ENCODE measurements around the gene PRKCSH. TPM values are rescaled to one million over a fixed set of nuclear protein-coding genes. Genes with fewer than 3 reads are reported as not detected.

The PRKCSH gene
- polyA plus RNA-seq, 3 donors = 24.9 to 172 (median 28.4) TPM

DNA sequence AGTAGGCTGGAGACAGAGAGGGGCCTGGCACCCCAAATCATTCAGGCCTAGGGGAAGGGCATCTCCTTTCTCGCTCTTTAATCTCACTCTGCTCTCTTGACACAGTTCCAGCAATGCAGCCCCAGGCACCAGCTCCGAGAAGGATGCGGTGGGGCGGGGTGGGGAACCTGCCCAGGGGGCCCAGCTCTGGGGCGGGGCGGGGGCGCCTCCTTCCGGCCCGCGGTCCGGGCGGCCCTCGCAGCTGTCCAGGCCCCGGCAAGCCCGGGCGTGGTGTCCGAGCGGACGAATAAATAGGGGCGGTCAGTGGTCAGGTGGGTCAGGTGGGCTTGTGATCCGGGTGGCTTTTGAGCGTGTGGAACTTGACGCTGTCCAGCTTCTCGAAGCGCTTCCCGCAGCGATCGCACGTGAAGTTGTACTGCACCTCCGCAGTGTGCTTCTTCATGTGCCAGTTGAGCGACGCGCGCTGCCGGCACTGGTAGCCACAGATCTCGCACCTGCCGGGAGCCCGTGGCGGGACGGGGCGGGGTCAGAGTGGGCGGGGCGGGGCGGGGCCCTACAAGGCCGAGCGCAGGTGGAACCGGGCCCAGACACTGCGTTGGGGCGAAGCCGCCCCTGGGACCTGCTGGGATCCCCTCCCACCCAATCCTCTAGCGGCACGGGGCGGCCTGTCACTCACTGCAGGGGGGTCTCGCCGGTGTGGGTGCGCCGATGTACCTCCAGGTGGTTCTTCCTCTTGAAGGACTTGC is 48.1 kb downstream of the PRKCSH start:
- no peak for DNase-seq
- Histone ChIP-seq H2AFZ (ENCODE audit: insufficient read depth, low read depth, low read length, poor library complexity, severe bottlenecking) (no peak overlapping the region), H3K4me3 (replicated peaks in 1 of 3; ENCODE audit: low read depth in 2 of 3, low read length in 3 of 3) (no peak overlapping the region), H3K9me3 (replicated peaks in 1 of 2; ENCODE audit: control insufficient read depth in 1 of 2, insufficient read depth in 1 of 2, low read length in 2 of 2) (peaks cover 7 to 21% of the 10 kb centered on the region in 2 donors), H3K79me2 (ENCODE audit: insufficient read depth, low read length) (no peaks in the 10 kb centered on the region), H3K4me1 (ENCODE audit: control insufficient read depth in 1 of 2, insufficient read depth in 2 of 2, low read length in 2 of 2) (peaks cover 31 to 44% of the 10 kb centered on the region in 2 donors), H4K20me1 (ENCODE audit: insufficient read depth, low read length) (no peaks in the 10 kb centered on the region), H3K4me2 (replicated peaks; ENCODE audit: extremely low read depth, low read length, poor library complexity, severe bottlenecking) (no peak overlapping the region), H3K9ac (ENCODE audit: insufficient read depth, low read length, poor library complexity, severe bottlenecking) (no peak overlapping the region), H3K27ac (ENCODE audit: low read depth in 1 of 2, low read length in 2 of 2) (no peak overlapping the region), H3K27me3 (ENCODE audit: control insufficient read depth in 2 of 2, insufficient read depth in 2 of 2, low read length in 2 of 2) (peaks cover 17 to 34% of the 10 kb centered on the region in 2 donors), H3K36me3 (replicated peaks in 1 of 2; ENCODE audit: control insufficient read depth in 1 of 2, insufficient read depth in 2 of 2, low read length in 2 of 2) (no peaks in the 10 kb centered on the region)
- no peak overlapping the region for H3K4me3 Mint-ChIP-seq
- intact Hi-C loops (cut with micrococcal nuclease) = loop anchor here in 1 of 2 donors (5.0 kb wide), 1 partner anchor 191 kb away; no protein-coding TSS in a partner anchor
- H3K27me3 Mint-ChIP-seq (ENCODE audit: low read depth in 3 of 3) = peaks cover 26 to 43% (median 34%) of the 10 kb centered on the region in 3 donors
- peaks cover 20% of the 10 kb centered on the region for H3K4me1 Mint-ChIP-seq
- 93% methylated on average over 37 of the region's 57 CpGs for WGBS (ENCODE audit: insufficient coverage)
- H3K36me3 Mint-ChIP-seq = peaks cover 11 to 18% of the 10 kb centered on the region in 2 donors
- peaks cover 5 to 20% (median 11%) of the 10 kb centered on the region in 7 donors for H3K9me3 Mint-ChIP-seq
- TF ChIP-seq, protein P1, sequence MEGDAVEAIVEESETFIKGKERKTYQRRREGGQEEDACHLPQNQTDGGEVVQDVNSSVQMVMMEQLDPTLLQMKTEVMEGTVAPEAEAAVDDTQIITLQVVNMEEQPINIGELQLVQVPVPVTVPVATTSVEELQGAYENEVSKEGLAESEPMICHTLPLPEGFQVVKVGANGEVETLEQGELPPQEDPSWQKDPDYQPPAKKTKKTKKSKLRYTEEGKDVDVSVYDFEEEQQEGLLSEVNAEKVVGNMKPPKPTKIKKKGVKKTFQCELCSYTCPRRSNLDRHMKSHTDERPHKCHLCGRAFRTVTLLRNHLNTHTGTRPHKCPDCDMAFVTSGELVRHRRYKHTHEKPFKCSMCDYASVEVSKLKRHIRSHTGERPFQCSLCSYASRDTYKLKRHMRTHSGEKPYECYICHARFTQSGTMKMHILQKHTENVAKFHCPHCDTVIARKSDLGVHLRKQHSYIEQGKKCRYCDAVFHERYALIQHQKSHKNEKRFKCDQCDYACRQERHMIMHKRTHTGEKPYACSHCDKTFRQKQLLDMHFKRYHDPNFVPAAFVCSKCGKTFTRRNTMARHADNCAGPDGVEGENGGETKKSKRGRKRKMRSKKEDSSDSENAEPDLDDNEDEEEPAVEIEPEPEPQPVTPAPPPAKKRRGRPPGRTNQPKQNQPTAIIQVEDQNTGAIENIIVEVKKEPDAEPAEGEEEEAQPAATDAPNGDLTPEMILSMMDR (IDR thresholded peaks at IDR 0.05) = no peak
- no peak overlapping the region for H3K27ac Mint-ChIP-seq

DNA sequence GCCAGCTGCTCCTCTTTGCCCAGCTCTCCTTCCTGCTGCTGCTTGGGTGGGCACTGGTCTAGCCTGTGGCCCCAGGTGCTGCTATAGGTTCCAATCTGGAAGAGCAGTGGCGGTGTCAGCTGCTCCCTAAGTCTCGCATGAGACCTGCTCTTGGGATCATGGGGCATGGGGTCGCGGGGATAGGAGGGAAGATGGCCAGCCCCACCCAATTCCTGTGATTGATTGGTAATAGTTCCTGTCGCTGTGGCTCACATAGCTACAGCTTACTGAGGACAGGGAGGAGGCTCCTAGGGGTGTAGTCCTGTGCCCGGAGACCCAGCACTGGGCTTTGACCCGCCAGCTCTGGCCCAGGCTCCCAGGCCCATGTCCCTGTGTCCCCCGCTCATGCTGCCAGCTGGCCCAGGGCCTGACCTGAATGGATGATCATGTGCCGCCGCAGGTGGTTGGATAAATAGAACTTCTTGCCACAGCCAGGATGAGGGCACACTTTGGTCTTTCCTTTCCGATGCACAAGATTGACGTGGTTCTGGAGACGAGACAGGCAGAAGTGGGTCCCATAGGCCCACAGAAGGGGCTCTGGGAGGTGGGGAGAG is 49.9 kb downstream of the PRKCSH start:
- no peak overlapping the region for H3K4me2 ChIP-seq (replicated peaks; ENCODE audit: extremely low read depth, low read length, poor library complexity, severe bottlenecking)
- 93% methylated on average over 13 of the region's 13 CpGs for WGBS (ENCODE audit: insufficient coverage)
- Mint-ChIP-seq H3K27me3 (ENCODE audit: low read depth in 3 of 3) (peaks cover 18 to 28% (median 23%) of the 10 kb centered on the region in 3 donors), H3K4me3 (no peak overlapping the region), H3K4me1 (peaks cover 12% of the 10 kb centered on the region), H3K27ac (peak overlapping the region in 1 of 7 donors; percentile 30), H3K36me3 (peaks cover 19 to 28% of the 10 kb centered on the region in 2 donors), H3K9me3 (peaks cover 2 to 16% (median 9%) of the 10 kb centered on the region in 7 donors)
- intact Hi-C loops (cut with micrococcal nuclease) = no loop called here
- peaks cover 0 to 8% of the 10 kb centered on the region in 2 donors for H3K36me3 ChIP-seq (replicated peaks in 1 of 2; ENCODE audit: control insufficient read depth in 1 of 2, insufficient read depth in 2 of 2, low read length in 2 of 2)
- DNase-seq = no peak
- no peaks in the 10 kb centered on the region for H4K20me1 ChIP-seq (ENCODE audit: insufficient read depth, low read length)
- no peak overlapping the region for H3K9ac ChIP-seq (ENCODE audit: insufficient read depth, low read length, poor library complexity, severe bottlenecking)
- H3K4me3 ChIP-seq (replicated peaks in 1 of 3; ENCODE audit: low read depth in 2 of 3, low read length in 3 of 3) = no peak overlapping the region
- H3K27ac ChIP-seq (ENCODE audit: low read depth in 1 of 2, low read length in 2 of 2) = no peak overlapping the region
- no peaks in the 10 kb centered on the region for H3K79me2 ChIP-seq (ENCODE audit: insufficient read depth, low read length)
- H3K9me3 ChIP-seq (replicated peaks in 1 of 2; ENCODE audit: control insufficient read depth in 1 of 2, insufficient read depth in 1 of 2, low read length in 2 of 2) = peaks cover 7 to 14% of the 10 kb centered on the region in 2 donors
- H3K27me3 ChIP-seq (ENCODE audit: control insufficient read depth in 2 of 2, insufficient read depth in 2 of 2, low read length in 2 of 2) = peaks cover 13 to 23% of the 10 kb centered on the region in 2 donors
- peaks cover 20 to 26% of the 10 kb centered on the region in 2 donors for H3K4me1 ChIP-seq (ENCODE audit: control insufficient read depth in 1 of 2, insufficient read depth in 2 of 2, low read length in 2 of 2)
- TF ChIP-seq, protein P1 (IDR thresholded peaks at IDR 0.05) = no peak
- no peak overlapping the region for H2AFZ ChIP-seq (ENCODE audit: insufficient read depth, low read depth, low read length, poor library complexity, severe bottlenecking)
